Measurements from ENCODE around the gene RNF38. TPM values are rescaled to one million over a fixed set of nuclear protein-coding genes. Genes with fewer than 3 reads are reported as not detected.
A peak's percentile ranks its signal among the peaks of the same experiment; 100 is the strongest.
"Not testable (repeated sequence)": the region's sequence is repeated elsewhere in the genome, so short reads cannot be mapped to it uniquely, and the experiment has no call there.

Gene RNF38
- total and polyA plus RNA-seq, 9 of the 15 experiments (the other 6 are each of a cell fraction or from before 2014, with no cell fraction given): 1.6 to 9.8 (median 4.5) TPM

- TF ChIP-seq TCF3 (CRISPR knock-in tag; IDR thresholded peaks at IDR 0.05): peak; percentile 61
- TF ChIP-seq ATF3 (IDR thresholded peaks at IDR 0.05): peak; percentile 55; the same call in 1 of the 2 replicates
- not testable (repeated sequence) for TF ChIP-seq ATF3 (CRISPR knock-in tag; conservative IDR thresholded peaks at IDR 0.05); CEBPG (CRISPR knock-in tag; IDR thresholded peaks at IDR 0.05)
- TF ChIP-seq ATF7 (IDR thresholded peaks at IDR 0.05): peak; percentile 79; the same call in 1 of the 2 replicates
- TF ChIP-seq CEBPG (tag; conservative IDR thresholded peaks at IDR 0.05 in 1 of 2, IDR thresholded peaks at IDR 0.05 in 1 of 2): peak; percentile 17 to 23; a peak in 1 of 4 replicates
- TF ChIP-seq TAL1 (IDR thresholded peaks at IDR 0.05): peak; percentile 47
- TF ChIP-seq HMBOX1 (IDR thresholded peaks at IDR 0.05): peak; percentile 62
- TF ChIP-seq LEF1 (IDR thresholded peaks at IDR 0.05): 0 out of 2 replicates have a peak, but pooled peaks have one; percentile 24
- peak; percentile 65 for TF ChIP-seq ARID1B (IDR thresholded peaks at IDR 0.05)
- TF ChIP-seq SMARCA4 (IDR thresholded peaks at IDR 0.05): peak; percentile 56
- TF ChIP-seq ZNF316 (IDR thresholded peaks at IDR 0.05): peak; percentile 18; the same call in 1 of the 2 replicates
Measured at GRCh38 chr9:36304366-36304765, 95.7 kb downstream of the RNF38 start (continued).

Measured in K562 (cell line).